Adipose tissue (tissue), 3 donors: ENCODE results near the gene TRNP1. TPM values are rescaled to one million over a fixed set of nuclear protein-coding genes. Genes with fewer than 3 reads are reported as not detected.

Experiments
- H3K27ac ChIP-seq: one replicate; pipeline ENCODE4 v1.5.1; 2013; ENCODE audit warnings: low read depth, low read length
- WGBS, 3 donors: extraction: QIAGEN DNeasy Blood & Tissue Kit; methylation state at CpG; one replicate each; pipeline ENCODE4 v1.1.7; 2013; 5-methylcytosine and 5-hydroxymethylcytosine counted together
- polyA plus RNA-seq, 3 donors: library from polyadenylated mRNA; stranded (reverse); fragments of 200-250 nt; gene quantifications; one replicate each; pipeline ENCODE4 v1.2.3, GENCODE V29; 2013
- donor health status: healthy with polysubstance abuse.
- donor health status: Bipolar disorder and iron deficiency.
- donor health status: healthy.

Gene TRNP1
- polyA plus RNA-seq, 3 donors, result 9.1 to 10.4 (median 10.3) TPM

- WGBS, 3 donors, result 84 to 91% (median 88%) methylated on average over 11 of the region's 11 CpGs
- H3K27ac ChIP-seq, result no peak overlapping the region
Observed at GRCh38 chr1:26998429-26999300, 5.2 kb downstream of the TRNP1 start.

- 50 to 64% (median 60%) methylated on average over 7 of the region's 7 CpGs for WGBS, 3 donors
- no peak overlapping the region for H3K27ac ChIP-seq
Observed at GRCh38 chr1:26999440-26999987, 6.0 kb downstream of the TRNP1 start.

GRCh38 chr1:27000090-27000816, 6.8 kb downstream of the TRNP1 start:
- WGBS, 3 donors, result 67 to 77% (median 74%) methylated on average over 9 of the region's 9 CpGs
- H3K27ac ChIP-seq, result no peak overlapping the region

- WGBS, 3 donors, result 70 to 86% (median 85%) methylated on average over 8 of the region's 8 CpGs
Observed at GRCh38 chr1:27000817-27001460, 7.4 kb downstream of the TRNP1 start.

GRCh38 chr1:27001570-27002360, 8.3 kb downstream of the TRNP1 start:
- WGBS, 3 donors, result 35 to 57% (median 47%) methylated on average over 13 of the region's 13 CpGs

More at GRCh38 chr1:27000817-27001460, 7.4 kb downstream of the TRNP1 start:
- no peak overlapping the region for H3K27ac ChIP-seq

GRCh38 chr1:27003745-27004470, 10.4 kb downstream of the TRNP1 start:
- 84 to 92% (median 87%) methylated on average over 7 of the region's 7 CpGs for WGBS, 3 donors
- H3K27ac ChIP-seq, result no peak overlapping the region

More at GRCh38 chr1:27001570-27002360, 8.3 kb downstream of the TRNP1 start:
- H3K27ac ChIP-seq, result no peak overlapping the region

GRCh38 chr1:27004471-27005165, 11.1 kb downstream of the TRNP1 start:
- no peak overlapping the region for H3K27ac ChIP-seq
- 63 to 69% (median 67%) methylated on average over 10 of the region's 10 CpGs for WGBS, 3 donors

GRCh38 chr1:27005166-27005530, 11.7 kb downstream of the TRNP1 start:
- WGBS, 3 donors, result 87 to 95% (median 90%) methylated on average over 3 of the region's 3 CpGs
- no peak overlapping the region for H3K27ac ChIP-seq

- no peak overlapping the region for H3K27ac ChIP-seq
- 89 to 92% (median 91%) methylated on average over 46 to 48 of the region's 48 CpGs for WGBS, 3 donors
Observed at GRCh38 chr1:27005648-27006496, 12.4 kb downstream of the TRNP1 start.

- WGBS, 3 donors, result 76 to 82% (median 78%) methylated on average over 13 of the region's 13 CpGs
- H3K27ac ChIP-seq, result no peak overlapping the region
Observed at GRCh38 chr1:27006683-27007082, 13.2 kb downstream of the TRNP1 start.

GRCh38 chr1:27007909-27008582, 14.6 kb downstream of the TRNP1 start:
- no peak overlapping the region for H3K27ac ChIP-seq
- WGBS, 3 donors, result 58 to 72% (median 71%) methylated on average over 9 of the region's 9 CpGs

- 36 to 72% (median 66%) methylated on average over 6 of the region's 6 CpGs for WGBS, 3 donors
- H3K27ac ChIP-seq, result no peak overlapping the region
Observed at GRCh38 chr1:27009601-27010197, 16.2 kb downstream of the TRNP1 start.

GRCh38 chr1:27010226-27010994, 16.9 kb downstream of the TRNP1 start:
- no peak overlapping the region for H3K27ac ChIP-seq
- 60 to 79% (median 79%) methylated on average over 5 of the region's 5 CpGs for WGBS, 3 donors

- no peak overlapping the region for H3K27ac ChIP-seq
- 60 to 64% (median 63%) methylated on average over 15 of the region's 15 CpGs for WGBS, 3 donors
Observed at GRCh38 chr1:27011058-27011764, 17.7 kb downstream of the TRNP1 start.
